Measurements from ENCODE around the gene CDH20.

- no peak for TF ChIP-seq CTCF (IDR thresholded peaks at IDR 0.05)
- no peak for TF ChIP-seq TCF7L2 (IDR thresholded peaks at IDR 0.05; ENCODE audit: low read depth, low read length)
- no peak for TF ChIP-seq POLR2AphosphoS5 (IDR thresholded peaks at IDR 0.05; ENCODE audit: low read depth, low read length)
These were observed 136.9 kb downstream of the CDH20 start for GRCh38 chr18:61470031-61470674.

All from Panc1 (cell line).